ENCODE measurements around the gene ZNF280C. TPM values are rescaled to one million over a fixed set of nuclear protein-coding genes. Genes with fewer than 3 reads are reported as not detected.

Gene ZNF280C
- total RNA-seq, 5 donors from 2014 or later (not counting 1 experiment from before 2014, with no cell fraction given), result 3.6 to 7.0 (median 4.5) TPM

DNA sequence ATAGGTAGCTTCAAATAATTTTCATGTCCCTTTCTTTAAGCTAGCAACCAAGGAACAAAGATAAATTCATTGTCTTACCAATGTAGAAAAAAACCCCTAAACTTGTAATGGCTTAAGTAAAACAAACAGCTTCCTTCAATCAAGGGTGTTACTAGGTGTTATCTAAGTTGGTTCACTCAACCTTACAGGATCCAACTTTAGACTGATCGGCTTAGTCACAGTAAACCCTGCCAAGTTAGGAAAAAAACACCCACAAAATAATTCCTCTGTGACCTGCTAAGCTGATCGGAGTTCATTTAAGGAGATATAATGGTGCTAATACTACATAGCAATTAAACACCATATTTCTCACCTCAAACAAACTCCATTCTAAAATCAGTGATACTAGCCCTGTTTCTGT, 113.1 kb downstream of the ZNF280C start:
- Histone ChIP-seq H3K27me3 (replicated peaks in 1 of 2; ENCODE audit: control insufficient read depth in 2 of 2, extremely low read depth in 1 of 2, insufficient read depth in 2 of 2, low read length in 1 of 2) (no peaks in the 10 kb centered on the region), H3K4me3 (ENCODE audit: control insufficient read depth in 1 of 2, extremely low read depth in 1 of 2, low read length in 1 of 2) (no peak overlapping the region), H3K27ac (ENCODE audit: low read length) (no peak overlapping the region), H3K4me1 (ENCODE audit: control insufficient read depth in 1 of 2, extremely low read depth in 1 of 2, insufficient read depth in 2 of 2, low read length in 2 of 2) (no peaks in the 10 kb centered on the region), H3K36me3 (ENCODE audit: control insufficient read depth in 2 of 2, extremely low read depth in 1 of 2, insufficient read depth in 1 of 2, low read length in 1 of 2) (no peaks in the 10 kb centered on the region), H3K9me3 (no peaks in the 10 kb centered on the region)
- CTCF ChIA-PET, result interaction anchor here in 1 of 2 donors (0.6 kb wide), 1 partner anchor 31 kb away, joined by 3 read pairs; no protein-coding TSS in a partner anchor
- DNase-seq, result no peak
- no CpG with 5 or more reads among the region's 2 CpGs for WGBS (ENCODE audit: insufficient coverage)
- Mint-ChIP-seq H3K4me1 (peaks cover 6 to 7% (median 6%) of the 10 kb centered on the region in 3 donors), H3K27me3 (peaks cover 0 to 3% of the 10 kb centered on the region in 2 donors), H3K4me3 (no peak overlapping the region), H3K36me3 (no peaks in the 10 kb centered on the region), H3K27ac (no peak overlapping the region), H3K9me3 (no peaks in the 10 kb centered on the region)
- POLR2A ChIA-PET, result no interaction called here
- no peak for ATAC-seq (replicated peaks in 1 of 4)

Other genes starting within 250 kb of the ZNF280C start
- 10 to 100 TPM; 30.0 to 35.6 (median 30.6) TPM for gene ELF4, start 158.4 kb downstream of the ZNF280C start, total RNA-seq
- 10 to 100 TPM; 11.2 to 25.0 (median 23.6) TPM for gene AIFM1, start 103.1 kb downstream of the ZNF280C start, total RNA-seq
- 10 to 100 TPM in 3 of 5 donors, 1 to 10 TPM in 2; 4.4 to 16.6 (median 13.9) TPM for gene RAB33A, start 96.9 kb downstream of the ZNF280C start, total RNA-seq
- 10 to 100 TPM; 12.4 to 16.1 (median 12.9) TPM for gene SLC25A14, start 71.0 kb upstream of the ZNF280C start, total RNA-seq
- gene GPR119, start 116.8 kb upstream of the ZNF280C start, total RNA-seq, result not detected
- 10 to 100 TPM; 18.6 to 20.8 (median 20.2) TPM for gene RBMX2, start 133.1 kb upstream of the ZNF280C start, total RNA-seq

Data from T-cell (primary cell).